SU-DHL-6 (cell line): ENCODE data around the gene CXCR3.

Experiments used
- H2AFZ ChIP-seq: fragments of 200-600 bp; sonication (generic); 2 replicates; pipeline ENCODE4 v1.6.1; 2014; ENCODE audit warnings: low read depth, mild to moderate bottlenecking, moderate library complexity, mixed read lengths, antibody characterized with exemption, low read length; ENCODE audit not compliant: severe bottlenecking
- H3F3A ChIP-seq: fragments of 200-600 bp; shearing (Covaris generic); 2 replicates; pipeline ENCODE4 v1.6.0; 2016; ENCODE audit warnings: antibody characterized with exemption, mild to moderate bottlenecking; ENCODE audit not compliant: insufficient read depth
- H3K27ac ChIP-seq: fragments of 200-600 bp; sonication (generic); 2 replicates; pipeline ENCODE4 v1.5.1; 2016; ENCODE audit warnings: low read depth, mild to moderate bottlenecking, low read length, moderate library complexity, mixed read lengths
- H3K27me3 ChIP-seq: fragments of 200-600 bp; sonication (generic), shearing (Covaris generic); 2 replicates; pipeline ENCODE4 v1.6.0; 2014; ENCODE audit warnings: mild to moderate bottlenecking, low read length
- H3K36me3 ChIP-seq: fragments of 200-600 bp; sonication (generic); 2 replicates; pipeline ENCODE4 v1.6.1; 2014; ENCODE audit warnings: mild to moderate bottlenecking, low read length, mixed read lengths
- H3K4me2 ChIP-seq: fragments of 300-600, 200-600 bp; shearing (Covaris generic), sonication (generic); 2 replicates; pipeline ENCODE4 v1.6.0; 2014; ENCODE audit warnings: low read length, low read depth, mild to moderate bottlenecking; ENCODE audit not compliant: poor library complexity, severe bottlenecking
- H3K4me3 ChIP-seq: fragments of 200-600 bp; sonication (generic); 2 replicates; pipeline ENCODE4 v1.5.1; 2014; ENCODE audit warnings: antibody characterized with exemption, low read length, mild to moderate bottlenecking, mixed read lengths; ENCODE audit not compliant: insufficient read depth, poor library complexity, severe bottlenecking
- H3K79me2 ChIP-seq: fragments of 200-600 bp; sonication (generic); 2 replicates; pipeline ENCODE4 v1.6.1; 2014; ENCODE audit warnings: mild to moderate bottlenecking, low read length, moderate library complexity; ENCODE audit not compliant: insufficient read depth
- H3K9ac ChIP-seq: fragments of 200-600 bp; sonication (generic); 2 replicates; pipeline ENCODE4 v1.7.0; 2014; ENCODE audit warnings: mild to moderate bottlenecking, low read length
- H3K9me2 ChIP-seq: fragments of 200-600 bp; sonication (generic); replicated peaks from 2 replicates; pipeline ENCODE4 v1.6.1; 2014; ENCODE audit warnings: low read length; ENCODE audit not compliant: insufficient read depth
- H3K9me3 ChIP-seq: fragments of 200-600 bp; sonication (generic); 2 replicates; pipeline ENCODE4 v1.6.1; 2014; ENCODE audit warnings: low read length, mixed read lengths; ENCODE audit not compliant: insufficient read depth
- H4K20me1 ChIP-seq: fragments of 200-600 bp; sonication (generic); 2 replicates; pipeline ENCODE4 v1.6.1; 2014; ENCODE audit warnings: low read depth, mild to moderate bottlenecking, antibody characterized with exemption, low read length, moderate library complexity, mixed read lengths
- EZH2phosphoT487 ChIP-seq: fragments of 200-600 bp; sonication (generic), shearing (Covaris generic); conservative IDR thresholded peaks from 2 replicates; pipeline ENCODE4 v1.6.1; 2018; ENCODE audit warnings: mild to moderate bottlenecking, antibody characterized with exemption, low read length, moderate library complexity, mixed read lengths
- TF ChIP-seq, protein P1 (sequence below): fragments of 200-600 bp; sonication (generic); IDR thresholded peaks from one replicate; pipeline ENCODE4 v1.5.1; 2017; ENCODE audit warnings: antibody characterized with exemption, mild to moderate bottlenecking, low read length, moderate library complexity; ENCODE audit not compliant: insufficient read depth, poor library complexity, severe bottlenecking

Gene CXCR3

DNA sequence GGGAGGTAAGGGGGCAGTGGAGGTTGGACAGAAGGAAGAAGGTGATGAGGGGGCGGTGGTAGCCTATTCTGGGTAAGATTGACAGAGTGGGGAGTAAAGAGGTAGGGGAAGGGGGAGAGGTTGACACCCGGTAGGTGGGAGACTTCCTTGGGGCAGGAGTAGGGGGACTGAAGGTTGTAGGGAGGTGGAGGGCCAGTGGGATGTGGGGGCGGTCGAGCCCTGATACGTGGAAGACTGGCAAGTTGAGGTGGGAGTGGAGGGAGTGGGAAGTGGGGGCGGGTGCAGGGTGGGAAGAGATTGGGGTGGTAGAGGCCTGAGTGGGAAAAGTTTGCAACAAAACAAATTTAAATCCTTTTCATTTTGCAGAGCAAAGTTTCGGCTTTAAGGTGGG is 38.3 kb downstream of the CXCR3 start:
- Histone ChIP-seq H2AFZ (no peak overlapping the region), H3K27me3 (no peaks in the 10 kb centered on the region), H4K20me1 (no peaks in the 10 kb centered on the region), H3K9ac (no peak overlapping the region), H3K27ac (no peak overlapping the region), H3K9me3 (no peaks in the 10 kb centered on the region), H3K9me2 (no peaks in the 10 kb centered on the region), H3K4me2 (no peak overlapping the region), H3K4me3 (no peak overlapping the region), H3F3A (no peaks in the 10 kb centered on the region), H3K79me2 (no peaks in the 10 kb centered on the region), H3K36me3 (0 out of 2 replicates have a peak, but pooled peaks cover 4% of the 10 kb centered on the region)
- no peak for TF ChIP-seq EZH2phosphoT487
- TF ChIP-seq, protein P1, sequence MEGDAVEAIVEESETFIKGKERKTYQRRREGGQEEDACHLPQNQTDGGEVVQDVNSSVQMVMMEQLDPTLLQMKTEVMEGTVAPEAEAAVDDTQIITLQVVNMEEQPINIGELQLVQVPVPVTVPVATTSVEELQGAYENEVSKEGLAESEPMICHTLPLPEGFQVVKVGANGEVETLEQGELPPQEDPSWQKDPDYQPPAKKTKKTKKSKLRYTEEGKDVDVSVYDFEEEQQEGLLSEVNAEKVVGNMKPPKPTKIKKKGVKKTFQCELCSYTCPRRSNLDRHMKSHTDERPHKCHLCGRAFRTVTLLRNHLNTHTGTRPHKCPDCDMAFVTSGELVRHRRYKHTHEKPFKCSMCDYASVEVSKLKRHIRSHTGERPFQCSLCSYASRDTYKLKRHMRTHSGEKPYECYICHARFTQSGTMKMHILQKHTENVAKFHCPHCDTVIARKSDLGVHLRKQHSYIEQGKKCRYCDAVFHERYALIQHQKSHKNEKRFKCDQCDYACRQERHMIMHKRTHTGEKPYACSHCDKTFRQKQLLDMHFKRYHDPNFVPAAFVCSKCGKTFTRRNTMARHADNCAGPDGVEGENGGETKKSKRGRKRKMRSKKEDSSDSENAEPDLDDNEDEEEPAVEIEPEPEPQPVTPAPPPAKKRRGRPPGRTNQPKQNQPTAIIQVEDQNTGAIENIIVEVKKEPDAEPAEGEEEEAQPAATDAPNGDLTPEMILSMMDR: no peak

DNA sequence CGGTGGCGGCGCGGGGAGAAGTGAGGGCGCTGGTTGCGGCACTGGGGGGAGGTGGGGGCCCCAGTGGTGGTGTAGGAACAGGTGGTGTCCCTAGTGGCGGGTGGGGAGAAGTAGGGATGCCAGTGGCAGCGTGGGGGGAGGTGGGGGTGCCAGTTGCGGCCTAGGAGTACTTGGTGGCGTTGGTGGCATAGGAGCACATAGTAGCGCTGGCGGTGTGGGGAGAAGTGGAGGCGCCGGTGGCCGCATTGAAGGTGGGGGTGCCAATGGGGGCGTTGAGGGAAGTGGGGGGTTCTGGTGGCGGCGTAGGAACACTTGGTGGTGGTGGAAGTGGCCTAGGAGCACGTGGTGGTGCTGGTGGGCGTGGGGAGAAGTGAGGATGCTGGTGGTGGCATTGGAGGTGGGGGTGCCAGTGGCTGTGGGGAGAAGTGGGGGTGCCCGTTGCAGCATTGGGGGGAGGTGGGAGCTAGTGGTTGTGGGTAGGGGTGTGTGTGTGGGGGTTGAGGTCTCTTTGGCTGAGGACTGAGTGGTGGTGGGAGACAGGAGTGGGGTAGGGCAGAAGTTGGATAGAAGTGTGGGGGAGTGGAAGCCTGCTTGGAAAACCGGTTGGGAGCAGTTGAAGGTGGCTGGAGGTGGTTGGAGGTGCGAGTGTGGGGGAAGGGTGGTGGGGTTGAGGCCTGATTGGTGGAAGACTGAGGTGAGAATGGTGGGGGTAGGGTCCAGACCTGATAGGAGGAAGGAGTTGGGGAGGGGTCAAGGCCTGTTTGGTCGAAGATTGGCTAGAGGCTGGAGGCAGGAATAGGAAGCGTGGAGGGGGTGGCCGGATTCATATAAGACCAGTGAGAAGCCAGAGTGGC is 38.9 kb downstream of the CXCR3 start:
- H2AFZ ChIP-seq: no peak overlapping the region
- no peaks in the 10 kb centered on the region for H3K79me2 ChIP-seq
- H3K4me2 ChIP-seq: no peak overlapping the region
- no peaks in the 10 kb centered on the region for H3F3A ChIP-seq
- no peaks in the 10 kb centered on the region for H4K20me1 ChIP-seq
- H3K27me3 ChIP-seq: no peaks in the 10 kb centered on the region
- H3K9me2 ChIP-seq: no peaks in the 10 kb centered on the region
- 0 out of 2 replicates have a peak, but pooled peaks cover 4% of the 10 kb centered on the region for H3K36me3 ChIP-seq
- H3K9me3 ChIP-seq: no peaks in the 10 kb centered on the region
- no peak overlapping the region for H3K27ac ChIP-seq
- H3K4me3 ChIP-seq: no peak overlapping the region
- TF ChIP-seq, protein P1: no peak
- no peak for TF ChIP-seq EZH2phosphoT487
- no peak overlapping the region for H3K9ac ChIP-seq

DNA sequence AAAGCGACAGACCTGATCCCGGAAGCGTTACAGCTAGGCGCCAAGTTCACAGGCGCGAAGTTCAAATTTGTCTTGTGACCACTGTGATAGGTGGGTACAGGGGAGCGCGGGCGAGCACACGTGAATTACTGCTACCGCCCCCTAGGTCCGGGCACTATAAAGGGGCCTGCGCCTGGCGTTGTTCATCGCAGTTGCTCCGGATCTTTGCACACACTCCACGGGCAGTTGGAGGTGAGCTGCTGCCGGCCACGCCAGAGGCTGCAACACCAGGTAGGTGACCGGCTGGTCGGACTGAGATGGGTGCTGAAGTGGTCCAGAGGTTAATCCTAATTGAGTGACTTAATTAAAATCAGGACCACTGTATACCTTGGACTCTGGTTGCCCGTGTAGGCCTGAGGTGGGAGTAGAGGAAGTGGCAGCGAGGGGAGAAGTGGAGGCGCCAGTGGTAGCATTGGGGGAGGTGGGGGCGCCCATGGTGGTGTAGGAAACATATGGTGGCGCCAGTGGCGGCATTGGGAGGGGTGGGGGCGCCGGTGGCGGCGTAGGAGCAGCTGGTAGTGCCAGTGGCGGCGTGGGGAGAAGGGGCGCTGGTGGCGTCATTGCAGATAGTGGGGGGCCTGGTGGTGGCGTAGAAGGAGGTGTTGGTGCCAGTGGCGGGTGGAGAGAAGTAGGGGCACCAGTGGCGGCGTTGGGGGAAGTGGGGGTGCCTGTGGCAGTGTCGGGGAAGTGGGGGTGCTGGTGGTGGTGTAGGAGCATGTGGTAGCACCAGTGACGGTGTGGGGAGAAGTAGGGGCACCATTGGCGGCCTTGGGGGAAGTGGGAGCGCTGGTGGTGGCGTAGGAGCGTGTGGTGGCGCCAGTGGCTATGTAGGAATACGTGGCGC is 39.8 kb downstream of the CXCR3 start, which contains the start of gene GCNA:
Gene GCNA (plus strand): TSS at position 185 of the 883 bp plus-strand sequence. CDS start 2,385 bp downstream, outside the sequence.
- H2AFZ ChIP-seq: no peak within 1 kb of the TSS
- no peaks in the 10 kb centered on the region for H3K27me3 ChIP-seq
- H3K9me3 ChIP-seq: no peaks in the 10 kb centered on the region
- H3K79me2 ChIP-seq: no peaks in the 10 kb centered on the region
- no peaks in the 10 kb centered on the region for H3K9me2 ChIP-seq
- no peaks in the 10 kb centered on the region for H4K20me1 ChIP-seq
- 0 out of 2 replicates have a peak, but pooled peaks cover 8% of the 10 kb centered on the region for H3K36me3 ChIP-seq
- no peak within 1 kb of the TSS for H3K27ac ChIP-seq
- TF ChIP-seq EZH2phosphoT487: no peak
- TF ChIP-seq, protein P1: no peak
- no peak within 1 kb of the TSS for H3K4me2 ChIP-seq
- H3K9ac ChIP-seq: no peak within 1 kb of the TSS
- H3K4me3 ChIP-seq: no peak within 1 kb of the TSS
- H3F3A ChIP-seq: no peaks in the 10 kb centered on the region
